ENCODE measurements around the gene CHIA. TPM values are rescaled to one million over a fixed set of nuclear protein-coding genes. Genes with fewer than 3 reads are reported as not detected.

CHIA gene
- total and polyA plus RNA-seq, 2 of the 4 experiments (the other 2 are of a cell fraction), result not detected

DNA sequence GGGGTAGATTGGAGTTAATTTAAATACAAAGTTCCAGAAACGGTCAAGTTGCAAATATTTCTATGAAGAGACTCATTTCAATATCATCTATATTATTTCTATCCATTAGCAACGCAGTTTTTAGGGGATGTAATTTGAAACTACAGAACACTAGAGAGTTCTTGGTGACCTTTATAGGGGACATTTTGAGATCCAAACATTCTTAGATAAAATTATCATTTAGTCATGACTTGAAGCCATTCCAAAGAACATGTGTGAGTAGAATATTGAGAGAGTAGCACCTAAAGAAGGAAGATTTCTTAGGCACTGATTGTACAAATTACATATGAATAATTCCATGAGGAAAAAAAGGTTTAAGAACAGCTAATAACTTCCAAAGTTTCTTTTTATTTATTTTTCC, 19.0 kb downstream of the CHIA start:
- WGBS, 2 experiments (ENCODE audit: extremely low coverage in 2 of 2, insufficient read length in 1 of 2), result no CpG with 5 or more reads among the region's 2 CpGs
- H3K27ac ChIP-seq (ENCODE audit: insufficient read depth, low read length), result no peak overlapping the region
- no peaks in the 10 kb centered on the region for H4K20me1 ChIP-seq (ENCODE audit: insufficient read depth, low read length)
- no peak overlapping the region for H3K4me3 ChIP-seq (ENCODE audit: insufficient read depth, low read depth, low read length)
- no peak overlapping the region for H4K5ac ChIP-seq (ENCODE audit: low read depth, low read length)
- H2BK15ac ChIP-seq (ENCODE audit: low read depth, low read length), result no peak overlapping the region
- H3K9ac ChIP-seq (ENCODE audit: low read depth, low read length), result no peak overlapping the region
- H3K27me3 ChIP-seq (ENCODE audit: control insufficient read depth, insufficient read depth, low read length), result no peaks in the 10 kb centered on the region
- no peak overlapping the region for H3K23ac ChIP-seq (ENCODE audit: low read depth, low read length)
- intact Hi-C loops (cut with micrococcal nuclease), result no loop called here
- no peak overlapping the region for H2AK5ac ChIP-seq (ENCODE audit: low read depth, low read length)
- TF ChIP-seq, protein P1, sequence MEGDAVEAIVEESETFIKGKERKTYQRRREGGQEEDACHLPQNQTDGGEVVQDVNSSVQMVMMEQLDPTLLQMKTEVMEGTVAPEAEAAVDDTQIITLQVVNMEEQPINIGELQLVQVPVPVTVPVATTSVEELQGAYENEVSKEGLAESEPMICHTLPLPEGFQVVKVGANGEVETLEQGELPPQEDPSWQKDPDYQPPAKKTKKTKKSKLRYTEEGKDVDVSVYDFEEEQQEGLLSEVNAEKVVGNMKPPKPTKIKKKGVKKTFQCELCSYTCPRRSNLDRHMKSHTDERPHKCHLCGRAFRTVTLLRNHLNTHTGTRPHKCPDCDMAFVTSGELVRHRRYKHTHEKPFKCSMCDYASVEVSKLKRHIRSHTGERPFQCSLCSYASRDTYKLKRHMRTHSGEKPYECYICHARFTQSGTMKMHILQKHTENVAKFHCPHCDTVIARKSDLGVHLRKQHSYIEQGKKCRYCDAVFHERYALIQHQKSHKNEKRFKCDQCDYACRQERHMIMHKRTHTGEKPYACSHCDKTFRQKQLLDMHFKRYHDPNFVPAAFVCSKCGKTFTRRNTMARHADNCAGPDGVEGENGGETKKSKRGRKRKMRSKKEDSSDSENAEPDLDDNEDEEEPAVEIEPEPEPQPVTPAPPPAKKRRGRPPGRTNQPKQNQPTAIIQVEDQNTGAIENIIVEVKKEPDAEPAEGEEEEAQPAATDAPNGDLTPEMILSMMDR (conservative IDR thresholded peaks at IDR 0.05; ENCODE audit: low read depth, low read length), result no peak
- TF ChIP-seq MXI1 (IDR thresholded peaks at IDR 0.05; ENCODE audit: borderline replicate concordance, low read depth, low read length) (no peak), USF2 (IDR thresholded peaks at IDR 0.05; ENCODE audit: low read depth, low read length) (no peak), ELK1 (IDR thresholded peaks at IDR 0.05; ENCODE audit: borderline replicate concordance, low read depth, low read length) (no peak), FOS (IDR thresholded peaks at IDR 0.05; ENCODE audit: low read depth, low read length) (no peak), BHLHE40 (IDR thresholded peaks at IDR 0.05; ENCODE audit: low read depth, low read length) (no peak), CEBPB (IDR thresholded peaks at IDR 0.05; ENCODE audit: low read depth, low read length) (no peak), POLR2A (IDR thresholded peaks at IDR 0.05; ENCODE audit: low read depth, low read length) (no peak), MAFK (IDR thresholded peaks at IDR 0.05; ENCODE audit: low read depth, low read length) (no peak)
- H3K14ac ChIP-seq (replicated peaks; ENCODE audit: low read depth, low read length), result no peak overlapping the region
- no peak overlapping the region for H2BK20ac ChIP-seq (ENCODE audit: low read depth, low read length)
- H3K4ac ChIP-seq (ENCODE audit: low read depth, low read length), result no peak overlapping the region
- H2AK9ac ChIP-seq (replicated peaks; ENCODE audit: low read depth, low read length, poor library complexity), result no peak overlapping the region
- H2BK5ac ChIP-seq (ENCODE audit: low read depth, low read length, poor library complexity, severe bottlenecking), result no peak overlapping the region
- in situ Hi-C loops (cut with MboI; ENCODE audit: low sequenced_read_pairs), result no loop called here
- DNase-seq, result no peak
- no peaks in the 10 kb centered on the region for H3K36me3 ChIP-seq (ENCODE audit: control insufficient read depth, insufficient read depth, low read length)
- H3K4me2 ChIP-seq (ENCODE audit: low read depth, low read length), result no peak overlapping the region
- no peak overlapping the region for H3K56ac ChIP-seq (ENCODE audit: extremely low read depth, insufficient read depth, low read length)
- dilution Hi-C loops (cut with HindIII; ENCODE audit: low sequenced_read_pairs, unreplicated experiment), result no loop called here
- no peaks in the 10 kb centered on the region for H3K9me1 ChIP-seq (ENCODE audit: insufficient read depth, low read length)
- no peak overlapping the region for H4K91ac ChIP-seq (ENCODE audit: insufficient read depth, low read depth, low read length)
- no TSS peak for BruUV-seq (replicated peaks)
- H2BK120ac ChIP-seq (ENCODE audit: low read depth, low read length), result no peak overlapping the region
- no peaks in the 10 kb centered on the region for H3K4me1 ChIP-seq (ENCODE audit: control insufficient read depth, insufficient read depth, low read length)
- no peaks in the 10 kb centered on the region for H3K9me3 ChIP-seq (ENCODE audit: control insufficient read depth, insufficient read depth, low read length)
- CTCF ChIA-PET, result no interaction called here
- H3K79me1 ChIP-seq (ENCODE audit: low read depth in 1 of 2, low read length in 2 of 2), result no peaks in the 10 kb centered on the region
- H2AFZ ChIP-seq (replicated peaks; ENCODE audit: low read length, poor library complexity), result no peak overlapping the region
- no peak for ATAC-seq (ENCODE audit: low read depth)
- H3K18ac ChIP-seq (ENCODE audit: low read depth, low read length), result no peak overlapping the region
- POLR2A ChIA-PET (ENCODE audit: unreplicated experiment), result no interaction called here
- H4K8ac ChIP-seq (ENCODE audit: low read depth in 2 of 2, low read length in 2 of 2), result no peak overlapping the region
